ENCODE results near the gene SCGN. TPM values are rescaled to one million over a fixed set of nuclear protein-coding genes. Genes with fewer than 3 reads are reported as not detected.

The SCGN gene
- total RNA-seq, 1 experiment from 2014 or later = not detected

DNA sequence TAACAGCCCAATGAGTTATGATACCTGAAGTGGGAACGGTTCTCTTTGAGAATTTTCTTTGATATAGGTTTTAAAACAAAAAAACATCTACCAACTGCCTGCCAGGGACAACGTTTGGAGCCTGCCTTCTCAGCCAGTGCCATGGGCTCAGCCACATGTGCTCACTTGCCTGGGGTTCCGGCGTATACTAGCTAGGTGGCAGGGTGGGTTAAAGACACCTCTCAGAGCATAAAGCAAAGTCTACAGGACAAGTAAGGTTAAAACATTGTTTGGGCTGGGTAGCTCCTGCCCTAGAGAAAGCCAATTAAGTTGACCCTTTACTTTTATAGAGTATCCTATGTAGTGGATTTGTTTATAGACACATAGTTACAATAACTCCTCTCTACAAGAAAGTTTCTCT is 38.0 kb upstream of the SCGN start:
- POLR2A ChIA-PET = no interaction called here
- no peak overlapping the region for H3K4me3 Mint-ChIP-seq
- CTCF ChIA-PET = interaction anchor here (0.7 kb wide), 1 partner anchor 104 kb away, joined by 3 read pairs; no protein-coding TSS in a partner anchor

DNA sequence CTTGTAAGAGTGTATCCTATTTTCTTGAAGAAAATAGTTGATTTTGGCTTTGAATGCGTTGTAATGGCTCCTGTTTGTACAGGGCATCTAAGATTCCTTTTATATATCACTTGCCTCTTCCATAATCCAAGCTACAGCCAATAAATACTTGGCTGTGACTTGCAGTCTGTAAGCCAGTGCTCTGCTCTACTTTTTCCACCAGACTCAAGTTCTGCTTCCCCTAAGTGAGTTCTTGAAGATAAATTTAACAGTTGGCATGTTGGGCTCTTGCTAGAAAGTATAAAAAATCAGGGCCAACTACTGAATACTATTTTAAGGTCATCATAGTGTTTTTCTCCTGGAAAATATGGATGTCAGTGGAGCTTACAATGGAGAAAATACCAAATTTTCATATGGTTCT is 36.5 kb upstream of the SCGN start:
- DNase-seq (ENCODE audit: low spot score) (no peak), ATAC-seq (no peak)
- ChIA-PET CTCF (interaction anchor here (0.6 kb wide), 1 partner anchor 380 kb away, joined by 3 read pairs; no protein-coding TSS in a partner anchor), POLR2A (no interaction called here)
- H3K4me1 Mint-ChIP-seq = no peaks in the 10 kb centered on the region
- no peaks in the 10 kb centered on the region for H3K27me3 Mint-ChIP-seq (ENCODE audit: low read depth)
- no peaks in the 10 kb centered on the region for H3K36me3 Mint-ChIP-seq
- no peak overlapping the region for H3K4me3 Mint-ChIP-seq
- no peaks in the 10 kb centered on the region for H3K9me3 Mint-ChIP-seq
- H3K27ac Mint-ChIP-seq = no peak overlapping the region; the same call in 1 of the 2 replicates
- TF ChIP-seq, protein P1, sequence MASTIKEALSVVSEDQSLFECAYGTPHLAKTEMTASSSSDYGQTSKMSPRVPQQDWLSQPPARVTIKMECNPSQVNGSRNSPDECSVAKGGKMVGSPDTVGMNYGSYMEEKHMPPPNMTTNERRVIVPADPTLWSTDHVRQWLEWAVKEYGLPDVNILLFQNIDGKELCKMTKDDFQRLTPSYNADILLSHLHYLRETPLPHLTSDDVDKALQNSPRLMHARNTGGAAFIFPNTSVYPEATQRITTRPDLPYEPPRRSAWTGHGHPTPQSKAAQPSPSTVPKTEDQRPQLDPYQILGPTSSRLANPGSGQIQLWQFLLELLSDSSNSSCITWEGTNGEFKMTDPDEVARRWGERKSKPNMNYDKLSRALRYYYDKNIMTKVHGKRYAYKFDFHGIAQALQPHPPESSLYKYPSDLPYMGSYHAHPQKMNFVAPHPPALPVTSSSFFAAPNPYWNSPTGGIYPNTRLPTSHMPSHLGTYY (CRISPR knock-in tag; IDR thresholded peaks at IDR 0.05) = no peak
- TF ChIP-seq, protein P2, sequence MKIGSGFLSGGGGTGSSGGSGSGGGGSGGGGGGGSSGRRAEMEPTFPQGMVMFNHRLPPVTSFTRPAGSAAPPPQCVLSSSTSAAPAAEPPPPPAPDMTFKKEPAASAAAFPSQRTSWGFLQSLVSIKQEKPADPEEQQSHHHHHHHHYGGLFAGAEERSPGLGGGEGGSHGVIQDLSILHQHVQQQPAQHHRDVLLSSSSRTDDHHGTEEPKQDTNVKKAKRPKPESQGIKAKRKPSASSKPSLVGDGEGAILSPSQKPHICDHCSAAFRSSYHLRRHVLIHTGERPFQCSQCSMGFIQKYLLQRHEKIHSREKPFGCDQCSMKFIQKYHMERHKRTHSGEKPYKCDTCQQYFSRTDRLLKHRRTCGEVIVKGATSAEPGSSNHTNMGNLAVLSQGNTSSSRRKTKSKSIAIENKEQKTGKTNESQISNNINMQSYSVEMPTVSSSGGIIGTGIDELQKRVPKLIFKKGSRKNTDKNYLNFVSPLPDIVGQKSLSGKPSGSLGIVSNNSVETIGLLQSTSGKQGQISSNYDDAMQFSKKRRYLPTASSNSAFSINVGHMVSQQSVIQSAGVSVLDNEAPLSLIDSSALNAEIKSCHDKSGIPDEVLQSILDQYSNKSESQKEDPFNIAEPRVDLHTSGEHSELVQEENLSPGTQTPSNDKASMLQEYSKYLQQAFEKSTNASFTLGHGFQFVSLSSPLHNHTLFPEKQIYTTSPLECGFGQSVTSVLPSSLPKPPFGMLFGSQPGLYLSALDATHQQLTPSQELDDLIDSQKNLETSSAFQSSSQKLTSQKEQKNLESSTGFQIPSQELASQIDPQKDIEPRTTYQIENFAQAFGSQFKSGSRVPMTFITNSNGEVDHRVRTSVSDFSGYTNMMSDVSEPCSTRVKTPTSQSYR (CRISPR knock-in tag; IDR thresholded peaks at IDR 0.05) = no peak
- TF ChIP-seq KAT7 (CRISPR knock-in tag; IDR thresholded peaks at IDR 0.05; ENCODE audit: borderline replicate concordance) = no peak
- TF ChIP-seq, protein P3, sequence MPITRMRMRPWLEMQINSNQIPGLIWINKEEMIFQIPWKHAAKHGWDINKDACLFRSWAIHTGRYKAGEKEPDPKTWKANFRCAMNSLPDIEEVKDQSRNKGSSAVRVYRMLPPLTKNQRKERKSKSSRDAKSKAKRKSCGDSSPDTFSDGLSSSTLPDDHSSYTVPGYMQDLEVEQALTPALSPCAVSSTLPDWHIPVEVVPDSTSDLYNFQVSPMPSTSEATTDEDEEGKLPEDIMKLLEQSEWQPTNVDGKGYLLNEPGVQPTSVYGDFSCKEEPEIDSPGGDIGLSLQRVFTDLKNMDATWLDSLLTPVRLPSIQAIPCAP (CRISPR knock-in tag; IDR thresholded peaks at IDR 0.05) = no peak
- TF ChIP-seq, protein P4, sequence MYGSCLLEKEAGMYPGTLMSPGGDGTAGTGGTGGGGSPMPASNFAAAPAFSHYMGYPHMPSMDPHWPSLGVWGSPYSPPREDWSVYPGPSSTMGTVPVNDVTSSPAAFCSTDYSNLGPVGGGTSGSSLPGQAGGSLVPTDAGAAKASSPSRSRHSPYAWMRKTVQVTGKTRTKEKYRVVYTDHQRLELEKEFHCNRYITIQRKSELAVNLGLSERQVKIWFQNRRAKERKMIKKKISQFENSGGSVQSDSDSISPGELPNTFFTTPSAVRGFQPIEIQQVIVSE (CRISPR knock-in tag; IDR thresholded peaks at IDR 0.05; ENCODE audit: borderline replicate concordance) = no peak
- TF ChIP-seq, protein P5, sequence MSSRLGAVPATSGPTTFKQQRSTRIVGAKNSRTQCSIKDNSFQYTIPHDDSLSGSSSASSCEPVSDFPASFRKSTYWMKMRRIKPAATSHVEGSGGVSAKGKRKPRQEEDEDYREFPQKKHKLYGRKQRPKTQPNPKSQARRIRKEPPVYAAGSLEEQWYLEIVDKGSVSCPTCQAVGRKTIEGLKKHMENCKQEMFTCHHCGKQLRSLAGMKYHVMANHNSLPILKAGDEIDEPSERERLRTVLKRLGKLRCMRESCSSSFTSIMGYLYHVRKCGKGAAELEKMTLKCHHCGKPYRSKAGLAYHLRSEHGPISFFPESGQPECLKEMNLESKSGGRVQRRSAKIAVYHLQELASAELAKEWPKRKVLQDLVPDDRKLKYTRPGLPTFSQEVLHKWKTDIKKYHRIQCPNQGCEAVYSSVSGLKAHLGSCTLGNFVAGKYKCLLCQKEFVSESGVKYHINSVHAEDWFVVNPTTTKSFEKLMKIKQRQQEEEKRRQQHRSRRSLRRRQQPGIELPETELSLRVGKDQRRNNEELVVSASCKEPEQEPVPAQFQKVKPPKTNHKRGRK (CRISPR knock-in tag; IDR thresholded peaks at IDR 0.05; ENCODE audit: borderline replicate concordance) = no peak
- no peak for TF ChIP-seq GABPB1 (CRISPR knock-in tag; IDR thresholded peaks at IDR 0.05)

More for the DNA sequence above, 38.0 kb upstream of the SCGN start:
- Mint-ChIP-seq H3K27me3 (ENCODE audit: low read depth) (no peaks in the 10 kb centered on the region), H3K4me1 (no peaks in the 10 kb centered on the region), H3K9me3 (no peaks in the 10 kb centered on the region), H3K27ac (no peak overlapping the region), H3K36me3 (no peaks in the 10 kb centered on the region)
- peak; percentile 39 for ATAC-seq
- no peak for DNase-seq (ENCODE audit: low spot score)
- TF ChIP-seq, protein P6, sequence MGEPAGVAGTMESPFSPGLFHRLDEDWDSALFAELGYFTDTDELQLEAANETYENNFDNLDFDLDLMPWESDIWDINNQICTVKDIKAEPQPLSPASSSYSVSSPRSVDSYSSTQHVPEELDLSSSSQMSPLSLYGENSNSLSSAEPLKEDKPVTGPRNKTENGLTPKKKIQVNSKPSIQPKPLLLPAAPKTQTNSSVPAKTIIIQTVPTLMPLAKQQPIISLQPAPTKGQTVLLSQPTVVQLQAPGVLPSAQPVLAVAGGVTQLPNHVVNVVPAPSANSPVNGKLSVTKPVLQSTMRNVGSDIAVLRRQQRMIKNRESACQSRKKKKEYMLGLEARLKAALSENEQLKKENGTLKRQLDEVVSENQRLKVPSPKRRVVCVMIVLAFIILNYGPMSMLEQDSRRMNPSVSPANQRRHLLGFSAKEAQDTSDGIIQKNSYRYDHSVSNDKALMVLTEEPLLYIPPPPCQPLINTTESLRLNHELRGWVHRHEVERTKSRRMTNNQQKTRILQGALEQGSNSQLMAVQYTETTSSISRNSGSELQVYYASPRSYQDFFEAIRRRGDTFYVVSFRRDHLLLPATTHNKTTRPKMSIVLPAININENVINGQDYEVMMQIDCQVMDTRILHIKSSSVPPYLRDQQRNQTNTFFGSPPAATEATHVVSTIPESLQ (CRISPR knock-in tag; IDR thresholded peaks at IDR 0.05) = no peak
- no peak for TF ChIP-seq IRF2 (CRISPR knock-in tag; IDR thresholded peaks at IDR 0.05; ENCODE audit: borderline replicate concordance, low read depth)
- TF ChIP-seq, protein P7, sequence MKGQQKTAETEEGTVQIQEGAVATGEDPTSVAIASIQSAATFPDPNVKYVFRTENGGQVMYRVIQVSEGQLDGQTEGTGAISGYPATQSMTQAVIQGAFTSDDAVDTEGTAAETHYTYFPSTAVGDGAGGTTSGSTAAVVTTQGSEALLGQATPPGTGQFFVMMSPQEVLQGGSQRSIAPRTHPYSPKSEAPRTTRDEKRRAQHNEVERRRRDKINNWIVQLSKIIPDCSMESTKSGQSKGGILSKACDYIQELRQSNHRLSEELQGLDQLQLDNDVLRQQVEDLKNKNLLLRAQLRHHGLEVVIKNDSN (CRISPR knock-in tag; IDR thresholded peaks at IDR 0.05) = no peak
- TF ChIP-seq, protein P8, sequence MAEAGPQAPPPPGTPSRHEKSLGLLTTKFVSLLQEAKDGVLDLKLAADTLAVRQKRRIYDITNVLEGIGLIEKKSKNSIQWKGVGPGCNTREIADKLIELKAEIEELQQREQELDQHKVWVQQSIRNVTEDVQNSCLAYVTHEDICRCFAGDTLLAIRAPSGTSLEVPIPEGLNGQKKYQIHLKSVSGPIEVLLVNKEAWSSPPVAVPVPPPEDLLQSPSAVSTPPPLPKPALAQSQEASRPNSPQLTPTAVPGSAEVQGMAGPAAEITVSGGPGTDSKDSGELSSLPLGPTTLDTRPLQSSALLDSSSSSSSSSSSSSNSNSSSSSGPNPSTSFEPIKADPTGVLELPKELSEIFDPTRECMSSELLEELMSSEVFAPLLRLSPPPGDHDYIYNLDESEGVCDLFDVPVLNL (CRISPR knock-in tag; IDR thresholded peaks at IDR 0.05; ENCODE audit: borderline replicate concordance, low read depth) = no peak
- TF ChIP-seq, protein P3 (CRISPR knock-in tag; IDR thresholded peaks at IDR 0.05) = no peak
- TF ChIP-seq, protein P9, sequence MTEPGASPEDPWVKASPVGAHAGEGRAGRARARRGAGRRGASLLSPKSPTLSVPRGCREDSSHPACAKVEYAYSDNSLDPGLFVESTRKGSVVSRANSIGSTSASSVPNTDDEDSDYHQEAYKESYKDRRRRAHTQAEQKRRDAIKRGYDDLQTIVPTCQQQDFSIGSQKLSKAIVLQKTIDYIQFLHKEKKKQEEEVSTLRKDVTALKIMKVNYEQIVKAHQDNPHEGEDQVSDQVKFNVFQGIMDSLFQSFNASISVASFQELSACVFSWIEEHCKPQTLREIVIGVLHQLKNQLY (CRISPR knock-in tag; IDR thresholded peaks at IDR 0.05) = no peak
- no peak for TF ChIP-seq NFYB (CRISPR knock-in tag; conservative IDR thresholded peaks at IDR 0.05; ENCODE audit: low read depth)
- no peak for TF ChIP-seq RELA (CRISPR knock-in tag; IDR thresholded peaks at IDR 0.05; ENCODE audit: borderline replicate concordance)
- no peak for TF ChIP-seq RORB (CRISPR knock-in tag; IDR thresholded peaks at IDR 0.05)
- TF ChIP-seq ZNF232 (CRISPR knock-in tag; IDR thresholded peaks at IDR 0.05) = no peak
- TF ChIP-seq MYBL2 (CRISPR knock-in tag; IDR thresholded peaks at IDR 0.05) = no peak
- TF ChIP-seq, protein P1 (CRISPR knock-in tag; IDR thresholded peaks at IDR 0.05) = no peak
- no peak for TF ChIP-seq CREB1 (CRISPR knock-in tag; IDR thresholded peaks at IDR 0.05)
- no peak for TF ChIP-seq ZNF219 (CRISPR knock-in tag; IDR thresholded peaks at IDR 0.05; ENCODE audit: borderline replicate concordance)
- no peak for TF ChIP-seq FOXJ3 (CRISPR knock-in tag; IDR thresholded peaks at IDR 0.05; ENCODE audit: borderline replicate concordance)
